Colonic mucosa (tissue), 4 donors: Measurements from ENCODE around the gene MMP13. TPM values are rescaled to one million over a fixed set of nuclear protein-coding genes. Genes with fewer than 3 reads are reported as not detected.

Experiments
- DNase-seq: peaks from one replicate; pipeline ENCODE4 v3.0.0-alpha.2; 2020
- H3K27ac ChIP-seq: fragments of 200-600 bp; one replicate; pipeline ENCODE4 v1.8.0; 2021
- H3K27me3 ChIP-seq: fragments of 200-600 bp; one replicate; pipeline ENCODE4 v1.8.0; 2021
- H3K36me3 ChIP-seq: fragments of 200-600 bp; one replicate; pipeline ENCODE4 v1.8.0; 2021
- H3K4me1 ChIP-seq: fragments of 200-600 bp; one replicate; pipeline ENCODE4 v1.8.0; 2021; ENCODE audit warnings: mild to moderate bottlenecking
- H3K4me3 ChIP-seq: fragments of 200-600 bp; one replicate; pipeline ENCODE4 v1.8.0; 2021
- H3K9ac ChIP-seq, 2 donors: one replicate each; pipeline ENCODE4 v1.7.0; 2013; ENCODE audit warnings: control low read depth in 2 of 2, low read depth in 2 of 2, low read length in 2 of 2
- H3K9me3 ChIP-seq: fragments of 200-600 bp; one replicate; pipeline ENCODE4 v1.8.0; 2021
- CTCF ChIP-seq: fragments of 200-600 bp; IDR thresholded peaks from one replicate; pipeline ENCODE4 v1.8.0; 2022; ENCODE audit warnings: antibody characterized with exemption, mild to moderate bottlenecking
- intact Hi-C: fragments of 100-400 bp; cut with DNase I; formaldehyde crosslinking; loops from one replicate; pipeline ENCODE4 v1.14.1; 2022
- total RNA-seq, 2 donors: library from RNA; stranded (reverse); fragmentation: NEBNext Ultra II Directional in 1 of 2; extraction: Animal tissue kit (Norgen Biotek cat#: 25700) in 1 of 2; gene quantifications; one replicate each; pipeline ENCODE4 v1.2.1, GENCODE V29; 2021
- donor health status: healthy.
- donor health status: DM: no; HTN: no; CAD: no.
- donor health status: DM: no; HTN: no; CAD: no.

MMP13 gene
- total RNA-seq, 2 donors from 2014 or later, result not detected

- no peak for TF ChIP-seq CTCF
- Histone ChIP-seq H3K27me3 (no peaks in the 10 kb centered on the region), H3K9me3 (no peaks in the 10 kb centered on the region), H3K9ac (no peak overlapping the region), H3K4me3 (no peak overlapping the region), H3K36me3 (no peaks in the 10 kb centered on the region), H3K27ac (no peak overlapping the region), H3K4me1 (no peaks in the 10 kb centered on the region)
- intact Hi-C loops, result no loop called here
- no peak for DNase-seq
Observed at GRCh38 chr11:102950622-102951081, 4.9 kb downstream of the MMP13 start.

- no peaks in the 10 kb centered on the region for H3K27me3 ChIP-seq
- DNase-seq, result no peak
- H3K27ac ChIP-seq, result no peak overlapping the region
- H3K4me1 ChIP-seq, result no peaks in the 10 kb centered on the region
- no peaks in the 10 kb centered on the region for H3K9me3 ChIP-seq
- TF ChIP-seq CTCF, result no peak
- H3K36me3 ChIP-seq, result no peaks in the 10 kb centered on the region
- intact Hi-C loops, result no loop called here
- H3K4me3 ChIP-seq, result no peak overlapping the region
- no peak overlapping the region for H3K9ac ChIP-seq
Observed at GRCh38 chr11:102946237-102946636, 9.3 kb downstream of the MMP13 start.

GRCh38 chr11:102940714-102941588 lies 14.6 kb downstream of the MMP13 start:
- Histone ChIP-seq H3K27me3 (no peaks in the 10 kb centered on the region), H3K9me3 (no peaks in the 10 kb centered on the region), H3K9ac (no peak overlapping the region), H3K4me3 (no peak overlapping the region), H3K36me3 (no peaks in the 10 kb centered on the region), H3K4me1 (no peaks in the 10 kb centered on the region), H3K27ac (no peak overlapping the region)
- TF ChIP-seq CTCF, result peak; percentile 87
- peak; percentile 63 for DNase-seq
- intact Hi-C loops, result loop anchor here (5.0 kb wide), 3 partner anchors 109 to 209 kb away; no protein-coding TSS in a partner anchor

- TF ChIP-seq CTCF, result no peak
- H3K27ac ChIP-seq, result no peak overlapping the region
- intact Hi-C loops, result no loop called here
- no peak overlapping the region for H3K9ac ChIP-seq
- H3K36me3 ChIP-seq, result no peaks in the 10 kb centered on the region
- H3K4me1 ChIP-seq, result no peaks in the 10 kb centered on the region
- H3K9me3 ChIP-seq, result no peaks in the 10 kb centered on the region
- no peak for DNase-seq
- no peaks in the 10 kb centered on the region for H3K27me3 ChIP-seq
- no peak overlapping the region for H3K4me3 ChIP-seq
Observed at GRCh38 chr11:102936864-102937509, 18.5 kb downstream of the MMP13 start.

- intact Hi-C loops, result no loop called here
Observed at GRCh38 chr11:102935514-102935913, 20.0 kb downstream of the MMP13 start.

More at GRCh38 chr11:102935514-102935913, 20.0 kb downstream of the MMP13 start:
- Histone ChIP-seq H3K27me3 (no peaks in the 10 kb centered on the region), H3K4me3 (no peak overlapping the region), H3K4me1 (no peaks in the 10 kb centered on the region), H3K9me3 (no peaks in the 10 kb centered on the region), H3K9ac (no peak overlapping the region), H3K27ac (no peak overlapping the region), H3K36me3 (no peaks in the 10 kb centered on the region)
- TF ChIP-seq CTCF, result no peak
- no peak for DNase-seq
